IMR-90 (cell line): ENCODE results near the gene CFAP300. TPM values are rescaled to one million over a fixed set of nuclear protein-coding genes. Genes with fewer than 3 reads are reported as not detected.

Source experiments
- BHLHE40 ChIP-seq: fragments of 150-350 bp; IDR thresholded peaks from 2 replicates; pipeline ENCODE4 v1.6.1; 2016; ENCODE audit warnings: mild to moderate bottlenecking, low read depth, low read length
- CTCF ChIP-seq: conservative IDR thresholded peaks from 2 replicates; pipeline ENCODE4 v1.5.1; 2012; ENCODE audit warnings: mild to moderate bottlenecking, low read depth, low read length, improper control_type of control experiment
- MAFK ChIP-seq: IDR thresholded peaks from 2 replicates; pipeline ENCODE4 v1.6.1; 2012; ENCODE audit warnings: low read depth, low read length, improper control_type of control experiment
- polyA plus RNA-seq, 3 experiments: library from polyadenylated mRNA; depleted of rRNA; stranded (reverse); fragments of >200 nt; gene quantifications; 2 replicates each; pipeline ENCODE4 v1.2.3, GENCODE V29; 2012; ENCODE audit warnings: low replicate concordance in 1 of 3
- total RNA-seq: library from RNA; depleted of rRNA; stranded (reverse); fragments of >200 nt; gene quantifications from 2 replicates; pipeline ENCODE4 v1.2.3, GENCODE V29; 2012

The CFAP300 gene
- total and polyA plus RNA-seq, 2 of the 4 experiments (the other 2 are of a cell fraction) = 0.90 to 1.8 TPM

- TF ChIP-seq CTCF = no peak
- peak; percentile 98 for TF ChIP-seq BHLHE40
- no peak for TF ChIP-seq MAFK
Measured at GRCh38 chr11:102109896-102110760, 62.9 kb downstream of the CFAP300 start, which contains the start of gene YAP1 (continued).
